ENCODE measurements around the gene DSP. TPM values are rescaled to one million over a fixed set of nuclear protein-coding genes. Genes with fewer than 3 reads are reported as not detected.

Gene DSP
- total and polyA plus RNA-seq, 2 of the 13 experiments (the other 11 are each of a cell fraction or from before 2014, with no cell fraction given) = 89.8 to 117 TPM

GRCh38 chr6:7542874-7543624 lies 1.6 kb downstream of the DSP start (continued):
- 0 out of 2 replicates have a peak, but pooled peaks have one; percentile 41 for TF ChIP-seq BRCA1 (CRISPR knock-in tag; IDR thresholded peaks at IDR 0.05)
- no peak for TF ChIP-seq SKI (IDR thresholded peaks at IDR 0.05; ENCODE audit: partially characterized antibody)
- TF ChIP-seq TSC22D2 (CRISPR knock-in tag; IDR thresholded peaks at IDR 0.05; ENCODE audit: borderline replicate concordance) = no peak
- peak; percentile 45; the same call in 1 of the 2 replicates for TF ChIP-seq KLF15 (CRISPR knock-in tag; IDR thresholded peaks at IDR 0.05; ENCODE audit: borderline replicate concordance)
- no peak for TF ChIP-seq ZNF33B (CRISPR knock-in tag; IDR thresholded peaks at IDR 0.05)
- TF ChIP-seq ZNF775 (CRISPR knock-in tag; IDR thresholded peaks at IDR 0.05; ENCODE audit: borderline replicate concordance) = 0 out of 2 replicates have a peak, but pooled peaks have one; percentile 50
- TF ChIP-seq JDP2 (CRISPR knock-in tag; IDR thresholded peaks at IDR 0.05; ENCODE audit: borderline replicate concordance) = no peak; the same call in 1 of the 2 replicates
- no peak for TF ChIP-seq REL (CRISPR knock-in tag; conservative IDR thresholded peaks at IDR 0.05)
- no peak for TF ChIP-seq RELA (CRISPR knock-in tag; IDR thresholded peaks at IDR 0.05)
- no peak for TF ChIP-seq CENPT (CRISPR knock-in tag; IDR thresholded peaks at IDR 0.05; ENCODE audit: low read depth)
- no peak; the same call in 1 of the 2 replicates for TF ChIP-seq NFYC (CRISPR knock-in tag; IDR thresholded peaks at IDR 0.05)
- TF ChIP-seq ZNF761 (CRISPR knock-in tag; conservative IDR thresholded peaks at IDR 0.05) = peak; percentile 51; the same call in 1 of the 2 replicates
- TF ChIP-seq, protein P1, sequence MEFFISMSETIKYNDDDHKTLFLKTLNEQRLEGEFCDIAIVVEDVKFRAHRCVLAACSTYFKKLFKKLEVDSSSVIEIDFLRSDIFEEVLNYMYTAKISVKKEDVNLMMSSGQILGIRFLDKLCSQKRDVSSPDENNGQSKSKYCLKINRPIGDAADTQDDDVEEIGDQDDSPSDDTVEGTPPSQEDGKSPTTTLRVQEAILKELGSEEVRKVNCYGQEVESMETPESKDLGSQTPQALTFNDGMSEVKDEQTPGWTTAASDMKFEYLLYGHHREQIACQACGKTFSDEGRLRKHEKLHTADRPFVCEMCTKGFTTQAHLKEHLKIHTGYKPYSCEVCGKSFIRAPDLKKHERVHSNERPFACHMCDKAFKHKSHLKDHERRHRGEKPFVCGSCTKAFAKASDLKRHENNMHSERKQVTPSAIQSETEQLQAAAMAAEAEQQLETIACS (CRISPR knock-in tag; IDR thresholded peaks at IDR 0.05) = no peak
- no peak for TF ChIP-seq SRF (IDR thresholded peaks at IDR 0.05; ENCODE audit: low read depth, low read length)
- TF ChIP-seq ZNF75D (CRISPR knock-in tag; IDR thresholded peaks at IDR 0.05; ENCODE audit: borderline replicate concordance) = no peak
- no peak for TF ChIP-seq DMTF1 (CRISPR knock-in tag; IDR thresholded peaks at IDR 0.05)
- no peak for TF ChIP-seq MTERF4 (CRISPR knock-in tag; IDR thresholded peaks at IDR 0.05)
- TF ChIP-seq REST (IDR thresholded peaks at IDR 0.05; ENCODE audit: borderline replicate concordance in 1 of 2, low read depth in 1 of 2, low read length in 2 of 2) = peak in 1 of 2 experiments; percentile 61; a peak in 1 of 4 replicates
- 0 out of 2 replicates have a peak, but pooled peaks have one; percentile 44 for TF ChIP-seq SSRP1 (CRISPR knock-in tag; IDR thresholded peaks at IDR 0.05)
- peak; percentile 88; the same call in 1 of the 2 replicates for TF ChIP-seq ZNF543 (CRISPR knock-in tag; IDR thresholded peaks at IDR 0.05)
- TF ChIP-seq KAT2B (IDR thresholded peaks at IDR 0.05; ENCODE audit: borderline replicate concordance, low read depth, low read length) = no peak
- TF ChIP-seq POLR2AphosphoS2 (IDR thresholded peaks at IDR 0.05; ENCODE audit: low read depth, low read length) = no peak
